ENCODE data around the gene DIPK1C.

The DIPK1C gene

DNA sequence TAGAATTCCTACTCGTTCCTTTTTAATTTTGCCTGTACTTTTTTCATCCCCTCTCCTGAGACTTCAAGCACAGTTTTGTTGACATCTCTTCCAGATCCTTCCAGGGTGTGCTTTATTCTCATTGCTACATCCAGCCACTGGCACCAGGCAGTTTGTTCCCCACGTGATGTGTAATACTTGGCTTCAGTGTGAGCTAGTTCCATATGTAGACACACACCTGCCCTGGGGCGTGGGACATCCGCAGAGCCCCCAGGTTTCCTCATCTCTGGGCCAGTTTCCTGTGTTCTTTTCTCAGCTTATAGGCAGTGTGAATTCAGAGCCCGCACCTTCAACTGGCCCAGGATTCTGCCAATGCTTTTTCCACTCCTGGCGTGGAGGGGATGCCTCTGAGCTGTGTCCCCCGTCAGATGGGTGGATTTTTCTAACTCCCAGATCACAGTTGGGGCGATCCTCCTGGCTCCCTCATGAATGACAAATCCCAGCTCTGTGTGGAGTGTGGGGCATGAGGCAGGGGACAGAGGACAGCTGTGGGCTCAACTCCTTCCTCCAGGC, 46.6 kb downstream of the DIPK1C start:
- DNase-seq (ENCODE audit: low read depth in 1 of 2, low spot score in 1 of 2): no peak
- Histone ChIP-seq H3K27me3 (ENCODE audit: insufficient read depth, poor library complexity, severe bottlenecking) (peaks cover 3% of the 10 kb centered on the region), H3K27ac (replicated peaks) (no peak overlapping the region), H3K4me3 (replicated peaks; ENCODE audit: insufficient read depth, low read length) (no peak overlapping the region)
- TF ChIP-seq POLR2AphosphoS5 (IDR thresholded peaks at IDR 0.05; ENCODE audit: low read depth): no peak
- TF ChIP-seq, protein P1, sequence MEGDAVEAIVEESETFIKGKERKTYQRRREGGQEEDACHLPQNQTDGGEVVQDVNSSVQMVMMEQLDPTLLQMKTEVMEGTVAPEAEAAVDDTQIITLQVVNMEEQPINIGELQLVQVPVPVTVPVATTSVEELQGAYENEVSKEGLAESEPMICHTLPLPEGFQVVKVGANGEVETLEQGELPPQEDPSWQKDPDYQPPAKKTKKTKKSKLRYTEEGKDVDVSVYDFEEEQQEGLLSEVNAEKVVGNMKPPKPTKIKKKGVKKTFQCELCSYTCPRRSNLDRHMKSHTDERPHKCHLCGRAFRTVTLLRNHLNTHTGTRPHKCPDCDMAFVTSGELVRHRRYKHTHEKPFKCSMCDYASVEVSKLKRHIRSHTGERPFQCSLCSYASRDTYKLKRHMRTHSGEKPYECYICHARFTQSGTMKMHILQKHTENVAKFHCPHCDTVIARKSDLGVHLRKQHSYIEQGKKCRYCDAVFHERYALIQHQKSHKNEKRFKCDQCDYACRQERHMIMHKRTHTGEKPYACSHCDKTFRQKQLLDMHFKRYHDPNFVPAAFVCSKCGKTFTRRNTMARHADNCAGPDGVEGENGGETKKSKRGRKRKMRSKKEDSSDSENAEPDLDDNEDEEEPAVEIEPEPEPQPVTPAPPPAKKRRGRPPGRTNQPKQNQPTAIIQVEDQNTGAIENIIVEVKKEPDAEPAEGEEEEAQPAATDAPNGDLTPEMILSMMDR (IDR thresholded peaks at IDR 0.05; ENCODE audit: insufficient read depth, low read length): no peak
- TF ChIP-seq SPI1 (IDR thresholded peaks at IDR 0.05; ENCODE audit: borderline replicate concordance, low read depth): no peak
- no peak for TF ChIP-seq GABPA (IDR thresholded peaks at IDR 0.05; ENCODE audit: low read depth)
- TF ChIP-seq, protein P2, sequence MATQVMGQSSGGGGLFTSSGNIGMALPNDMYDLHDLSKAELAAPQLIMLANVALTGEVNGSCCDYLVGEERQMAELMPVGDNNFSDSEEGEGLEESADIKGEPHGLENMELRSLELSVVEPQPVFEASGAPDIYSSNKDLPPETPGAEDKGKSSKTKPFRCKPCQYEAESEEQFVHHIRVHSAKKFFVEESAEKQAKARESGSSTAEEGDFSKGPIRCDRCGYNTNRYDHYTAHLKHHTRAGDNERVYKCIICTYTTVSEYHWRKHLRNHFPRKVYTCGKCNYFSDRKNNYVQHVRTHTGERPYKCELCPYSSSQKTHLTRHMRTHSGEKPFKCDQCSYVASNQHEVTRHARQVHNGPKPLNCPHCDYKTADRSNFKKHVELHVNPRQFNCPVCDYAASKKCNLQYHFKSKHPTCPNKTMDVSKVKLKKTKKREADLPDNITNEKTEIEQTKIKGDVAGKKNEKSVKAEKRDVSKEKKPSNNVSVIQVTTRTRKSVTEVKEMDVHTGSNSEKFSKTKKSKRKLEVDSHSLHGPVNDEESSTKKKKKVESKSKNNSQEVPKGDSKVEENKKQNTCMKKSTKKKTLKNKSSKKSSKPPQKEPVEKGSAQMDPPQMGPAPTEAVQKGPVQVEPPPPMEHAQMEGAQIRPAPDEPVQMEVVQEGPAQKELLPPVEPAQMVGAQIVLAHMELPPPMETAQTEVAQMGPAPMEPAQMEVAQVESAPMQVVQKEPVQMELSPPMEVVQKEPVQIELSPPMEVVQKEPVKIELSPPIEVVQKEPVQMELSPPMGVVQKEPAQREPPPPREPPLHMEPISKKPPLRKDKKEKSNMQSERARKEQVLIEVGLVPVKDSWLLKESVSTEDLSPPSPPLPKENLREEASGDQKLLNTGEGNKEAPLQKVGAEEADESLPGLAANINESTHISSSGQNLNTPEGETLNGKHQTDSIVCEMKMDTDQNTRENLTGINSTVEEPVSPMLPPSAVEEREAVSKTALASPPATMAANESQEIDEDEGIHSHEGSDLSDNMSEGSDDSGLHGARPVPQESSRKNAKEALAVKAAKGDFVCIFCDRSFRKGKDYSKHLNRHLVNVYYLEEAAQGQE (IDR thresholded peaks at IDR 0.05; ENCODE audit: insufficient replicate concordance, low read depth): no peak

DNA sequence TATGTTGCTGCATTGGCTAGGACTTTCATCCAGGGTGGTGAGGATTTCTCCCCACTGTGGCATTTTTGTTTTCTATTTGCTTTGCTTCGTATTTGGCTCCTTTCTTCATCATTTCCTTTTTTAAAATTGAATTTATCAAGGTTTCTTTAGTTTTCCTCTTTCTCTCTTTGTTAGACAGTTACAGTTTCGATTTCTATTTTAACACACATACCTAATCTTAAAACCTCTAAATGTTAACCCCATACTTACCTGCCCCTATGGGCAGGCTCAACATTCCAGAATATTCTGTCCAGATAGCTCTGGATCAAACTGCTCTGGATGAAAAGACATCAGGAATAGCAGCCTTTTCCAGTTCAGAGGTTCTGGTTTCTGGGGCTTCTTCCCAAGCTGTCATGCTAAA, 49.2 kb downstream of the DIPK1C start:
- no peak overlapping the region for H3K4me3 ChIP-seq (replicated peaks; ENCODE audit: insufficient read depth, low read length)
- DNase-seq (ENCODE audit: low read depth in 1 of 2, low spot score in 1 of 2): no peak
- no peak overlapping the region for H3K27ac ChIP-seq (replicated peaks)
- H3K27me3 ChIP-seq (ENCODE audit: insufficient read depth, poor library complexity, severe bottlenecking): peaks cover 3% of the 10 kb centered on the region
- TF ChIP-seq SPI1 (IDR thresholded peaks at IDR 0.05; ENCODE audit: borderline replicate concordance, low read depth) (no peak), GABPA (IDR thresholded peaks at IDR 0.05; ENCODE audit: low read depth) (no peak), POLR2AphosphoS5 (IDR thresholded peaks at IDR 0.05; ENCODE audit: low read depth) (no peak)
- TF ChIP-seq, protein P2 (IDR thresholded peaks at IDR 0.05; ENCODE audit: insufficient replicate concordance, low read depth): no peak
- TF ChIP-seq, protein P1 (IDR thresholded peaks at IDR 0.05; ENCODE audit: insufficient read depth, low read length): no peak

DNA sequence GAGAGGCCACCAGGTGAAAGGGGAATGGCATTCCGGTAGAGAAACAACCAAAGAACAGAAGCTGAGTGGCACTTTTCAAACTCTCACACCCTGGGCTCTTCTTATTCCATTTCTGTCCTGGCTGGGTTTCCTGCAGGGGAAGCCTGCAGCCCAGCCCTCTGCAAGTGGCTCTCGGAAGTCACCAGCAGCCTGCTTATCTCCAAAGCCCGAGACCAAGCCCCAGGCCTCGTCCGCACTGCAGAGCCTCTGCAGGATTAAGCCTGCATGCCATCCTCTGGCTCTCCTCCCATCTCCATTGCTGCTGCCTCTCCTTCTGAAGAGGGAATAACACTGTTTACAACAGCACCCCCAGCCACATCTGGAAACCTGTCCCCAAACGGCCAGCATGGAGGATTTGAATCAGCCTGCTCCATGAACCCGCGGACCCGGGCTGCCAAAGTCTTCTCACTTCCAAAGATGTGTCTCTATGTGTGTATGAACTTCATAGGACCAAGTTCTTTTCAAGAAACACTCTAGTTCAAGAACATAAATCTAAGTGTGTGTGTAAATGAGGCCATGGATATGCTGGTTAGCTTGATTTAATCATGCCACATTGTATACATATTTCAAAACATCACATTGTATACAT, 54.2 kb downstream of the DIPK1C start:
- Histone ChIP-seq H3K27ac (replicated peaks) (no peak overlapping the region), H3K27me3 (ENCODE audit: insufficient read depth, poor library complexity, severe bottlenecking) (peaks cover 2% of the 10 kb centered on the region), H3K4me3 (replicated peaks; ENCODE audit: insufficient read depth, low read length) (no peak overlapping the region)
- TF ChIP-seq, protein P1 (IDR thresholded peaks at IDR 0.05; ENCODE audit: insufficient read depth, low read length): no peak
- no peak for TF ChIP-seq SPI1 (IDR thresholded peaks at IDR 0.05; ENCODE audit: borderline replicate concordance, low read depth)
- TF ChIP-seq, protein P2 (IDR thresholded peaks at IDR 0.05; ENCODE audit: insufficient replicate concordance, low read depth): no peak
- TF ChIP-seq POLR2AphosphoS5 (IDR thresholded peaks at IDR 0.05; ENCODE audit: low read depth): no peak
- no peak for TF ChIP-seq GABPA (IDR thresholded peaks at IDR 0.05; ENCODE audit: low read depth)
- no peak for DNase-seq (ENCODE audit: low read depth in 1 of 2, low spot score in 1 of 2)

Data from HL-60 (cell line).